CD8-positive, alpha-beta memory T cell (primary cell): ENCODE results near the gene IL15. TPM values are rescaled to one million over a fixed set of nuclear protein-coding genes. Genes with fewer than 3 reads are reported as not detected.

Experiments used
- CTCF ChIA-PET: fragments of 350-600 bp; sonication (Branson Sonifier 250); formaldehyde crosslinking; loops from one replicate; lab custom pipeline; 2021; ENCODE audit warnings: antibody characterized with exemption; lab: Charles Lee
- POLR2A ChIA-PET: fragments of 350-600 bp; sonication (Branson Sonifier 250); formaldehyde crosslinking; loops from one replicate; lab custom pipeline; 2021; ENCODE audit warnings: antibody characterized with exemption; lab: Charles Lee
- DNase-seq, 5 donors: peaks; one replicate each; pipeline versions ENCODE4 v3.0.0 to v3.0.0-alpha.2; 2020 to 2022; ENCODE audit warnings: mixed read lengths in 1 of 5
- H3K27ac ChIP-seq: one replicate; pipeline ENCODE4 v1.7.0; 2013; ENCODE audit warnings: low read depth, mild to moderate bottlenecking, low read length, moderate library complexity
- H3K27me3 ChIP-seq: 2 replicates; pipeline ENCODE4 v1.7.0; 2013; ENCODE audit warnings: low read length, mild to moderate bottlenecking; ENCODE audit not compliant: insufficient read depth, poor library complexity, severe bottlenecking
- H3K36me3 ChIP-seq: 2 replicates; pipeline ENCODE4 v1.7.0; 2013; ENCODE audit warnings: mild to moderate bottlenecking, low read length, moderate library complexity; ENCODE audit not compliant: insufficient read depth
- H3K4me1 ChIP-seq: 2 replicates; pipeline ENCODE4 v1.7.0; 2013; ENCODE audit warnings: mild to moderate bottlenecking, low read length, moderate library complexity; ENCODE audit not compliant: insufficient read depth
- H3K4me3 ChIP-seq: 2 replicates; pipeline ENCODE4 v1.7.0; 2013; ENCODE audit warnings: mild to moderate bottlenecking, low read length
- H3K9me3 ChIP-seq: 2 replicates; pipeline ENCODE4 v1.7.0; 2013; ENCODE audit warnings: mild to moderate bottlenecking, low read length
- H3K27ac Mint-ChIP-seq, 8 donors: one replicate each; pipeline ENCODE4 v1.8.0; 2020 to 2021; ENCODE audit warnings: mixed read lengths in 8 of 8, mild to moderate bottlenecking in 6 of 8, inconsistent platforms in 3 of 8, moderate library complexity in 3 of 8
- H3K27me3 Mint-ChIP-seq, 2 donors: one replicate each; pipeline ENCODE4 v1.8.0; 2020 to 2021; ENCODE audit warnings: mixed read lengths in 2 of 2, mild to moderate bottlenecking in 1 of 2, moderate library complexity in 1 of 2
- H3K36me3 Mint-ChIP-seq, 3 donors: one replicate each; pipeline ENCODE4 v1.8.0; 2020 to 2021; ENCODE audit warnings: mixed read lengths in 3 of 3, inconsistent platforms in 1 of 3, mild to moderate bottlenecking in 1 of 3
- H3K4me1 Mint-ChIP-seq, 3 donors: one replicate each; pipeline ENCODE4 v1.8.0; 2020 to 2021; ENCODE audit warnings: mixed read lengths in 3 of 3, inconsistent platforms in 1 of 3, mild to moderate bottlenecking in 1 of 3
- H3K4me3 Mint-ChIP-seq, 7 donors: one replicate each; pipeline ENCODE4 v1.8.0; 2020 to 2021; ENCODE audit warnings: mixed read lengths in 7 of 7, mild to moderate bottlenecking in 6 of 7, moderate library complexity in 4 of 7, inconsistent platforms in 2 of 7
- H3K9me3 Mint-ChIP-seq, 5 donors: one replicate each; pipeline ENCODE4 v1.8.0; 2020 to 2022; ENCODE audit warnings: mixed read lengths in 5 of 5, mild to moderate bottlenecking in 3 of 5, moderate library complexity in 2 of 5, inconsistent platforms in 1 of 5
- polyA plus RNA-seq: library from polyadenylated mRNA; unstranded; fragments of 300-500 nt; fragmentation: Illumina TruSeq; gene quantifications from one replicate; pipeline ENCODE4 v1.2.3, GENCODE V29; 2021
- total RNA-seq, 2 experiments: library from RNA; stranded (reverse); gene quantifications; one replicate each; pipeline ENCODE4 v1.2.3, GENCODE V29; 2021

IL15 gene
- total and polyA plus RNA-seq, 3 experiments from 2014 or later, result 0.70 to 3.8 (median 1.0) TPM

DNA sequence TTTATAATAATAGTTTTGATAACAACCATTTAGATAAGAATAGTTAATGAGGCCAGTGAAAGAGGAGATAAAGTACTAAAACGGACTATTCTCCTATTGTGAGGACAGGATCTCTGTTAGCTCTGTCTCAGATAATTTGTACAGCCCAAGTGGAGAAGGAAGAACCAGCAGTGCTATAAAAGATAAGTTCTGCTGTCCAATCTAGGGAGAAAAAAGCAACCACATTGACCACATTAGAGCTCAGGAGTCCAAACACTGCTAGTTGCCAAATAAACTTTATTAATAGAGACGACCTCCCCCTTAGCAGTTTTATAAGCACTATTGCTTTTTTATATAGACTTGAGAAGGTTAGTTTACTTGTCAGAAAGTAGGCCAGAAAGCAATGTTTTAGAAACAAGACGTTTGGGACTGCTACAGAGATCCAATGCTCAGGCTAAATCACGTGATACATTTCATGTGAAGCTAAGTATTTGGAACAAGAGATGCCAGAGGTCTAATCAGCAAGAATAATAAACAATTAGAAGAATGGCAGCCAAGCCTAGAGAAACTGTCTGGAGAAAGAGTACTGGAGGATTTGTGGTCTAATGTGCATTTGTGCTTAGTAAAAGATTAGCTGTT is 15.9 kb downstream of the IL15 start:
- Mint-ChIP-seq H3K9me3 (no peaks in the 10 kb centered on the region), H3K4me1 (peaks cover 8 to 14% (median 12%) of the 10 kb centered on the region in 3 donors), H3K4me3 (no peak overlapping the region), H3K36me3 (no peaks in the 10 kb centered on the region), H3K27ac (peak overlapping the region in 1 of 8 donors; percentile 42), H3K27me3 (no peaks in the 10 kb centered on the region)
- no peaks in the 10 kb centered on the region for H3K36me3 ChIP-seq
- ChIA-PET POLR2A (no interaction called here), CTCF (no interaction called here)
- H3K27ac ChIP-seq, result no peak overlapping the region
- H3K4me1 ChIP-seq, result no peaks in the 10 kb centered on the region
- no peaks in the 10 kb centered on the region for H3K9me3 ChIP-seq
- DNase-seq, result no peak
- no peak overlapping the region for H3K4me3 ChIP-seq
- H3K27me3 ChIP-seq, result no peaks in the 10 kb centered on the region

DNA sequence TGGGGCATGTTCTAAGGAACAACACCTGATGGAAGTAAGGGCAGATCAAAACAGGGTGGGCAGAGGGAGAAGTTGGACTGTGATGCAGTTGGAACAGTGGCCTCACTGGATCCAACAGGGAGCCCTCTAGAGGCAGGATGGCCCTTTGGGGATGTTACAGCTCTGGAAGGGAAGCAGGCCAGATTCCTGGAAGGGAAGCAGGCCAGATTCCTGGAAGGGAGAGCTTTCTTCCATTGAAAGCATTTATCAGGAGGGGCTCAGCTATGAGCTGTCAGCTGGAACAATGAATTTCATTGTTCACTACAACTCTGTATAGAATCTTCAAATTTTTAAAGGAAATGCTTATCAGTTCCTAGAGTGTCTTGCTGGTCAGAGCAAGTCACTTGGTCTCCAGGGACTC is 17.7 kb downstream of the IL15 start:
- Mint-ChIP-seq H3K4me3 (no peak overlapping the region), H3K27me3 (no peaks in the 10 kb centered on the region), H3K4me1 (peaks cover 3 to 14% (median 11%) of the 10 kb centered on the region in 3 donors), H3K36me3 (no peaks in the 10 kb centered on the region), H3K27ac (no peak overlapping the region), H3K9me3 (no peaks in the 10 kb centered on the region)
- Histone ChIP-seq H3K4me1 (no peaks in the 10 kb centered on the region), H3K4me3 (no peak overlapping the region), H3K27me3 (no peaks in the 10 kb centered on the region), H3K36me3 (no peaks in the 10 kb centered on the region), H3K27ac (no peak overlapping the region), H3K9me3 (no peaks in the 10 kb centered on the region)
- no peak for DNase-seq
- ChIA-PET CTCF (no interaction called here), POLR2A (no interaction called here)

DNA sequence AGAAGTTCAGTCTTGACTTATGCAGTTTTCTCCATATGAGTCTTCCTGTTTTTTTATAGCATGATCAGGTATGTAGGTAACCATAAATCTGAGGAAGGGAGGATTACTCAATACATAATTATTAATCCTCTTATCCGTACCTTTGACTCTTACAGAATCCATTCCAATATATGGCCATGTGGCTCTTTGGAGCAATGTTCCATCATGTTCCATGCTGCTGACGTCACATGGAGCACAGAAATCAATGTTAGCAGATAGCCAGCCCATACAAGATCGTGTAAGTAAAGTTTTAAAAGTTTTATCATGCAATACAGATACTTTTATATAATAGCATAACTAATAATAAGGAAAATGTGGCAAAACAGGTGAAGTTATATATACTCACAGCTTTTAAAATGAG is 19.6 kb downstream of the IL15 start:
- POLR2A ChIA-PET, result no interaction called here
- no peak for DNase-seq
- CTCF ChIA-PET, result interaction anchor here (0.5 kb wide), 1 partner anchor 209 kb away, joined by 3 read pairs; no protein-coding TSS in a partner anchor
- Histone ChIP-seq H3K27ac (no peak overlapping the region), H3K27me3 (no peaks in the 10 kb centered on the region), H3K36me3 (no peaks in the 10 kb centered on the region), H3K4me3 (no peak overlapping the region), H3K9me3 (no peaks in the 10 kb centered on the region), H3K4me1 (no peaks in the 10 kb centered on the region)
- no peaks in the 10 kb centered on the region for H3K27me3 Mint-ChIP-seq
- no peaks in the 10 kb centered on the region for H3K9me3 Mint-ChIP-seq
- H3K4me3 Mint-ChIP-seq, result no peak overlapping the region
- no peaks in the 10 kb centered on the region for H3K36me3 Mint-ChIP-seq
- peaks cover 6 to 19% (median 17%) of the 10 kb centered on the region in 3 donors for H3K4me1 Mint-ChIP-seq
- H3K27ac Mint-ChIP-seq, result no peak overlapping the region

DNA sequence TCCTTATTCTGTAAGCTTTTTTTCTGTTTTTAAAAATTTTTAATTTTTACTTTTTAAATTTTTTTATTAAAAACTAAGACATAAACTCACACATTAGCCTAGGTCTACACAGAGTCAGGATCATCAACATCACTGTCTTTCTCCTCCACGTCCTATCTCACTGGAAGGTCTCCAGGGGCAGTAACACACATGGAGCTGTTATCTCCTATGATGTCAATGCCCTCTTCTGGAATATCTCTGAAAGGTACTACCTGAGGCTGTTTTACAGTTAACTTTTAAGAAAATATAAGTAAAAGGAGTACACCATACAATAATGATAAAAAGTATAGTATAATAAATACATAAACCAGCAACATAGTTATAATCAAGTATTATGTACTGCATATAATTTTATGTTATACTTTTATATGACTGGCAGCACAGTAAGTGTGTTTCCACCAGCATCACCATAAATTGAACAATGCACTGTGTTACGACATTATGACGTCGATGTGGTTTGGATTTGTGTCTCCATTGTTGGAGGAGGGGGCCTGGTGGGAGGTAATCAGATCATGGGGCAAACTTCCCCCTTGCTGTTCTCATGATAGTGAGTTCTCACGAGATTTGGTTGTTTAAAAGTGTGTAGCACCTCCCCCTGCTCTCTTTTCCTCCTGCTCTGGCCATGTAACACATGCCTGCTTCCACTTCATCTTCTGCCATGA is 21.3 kb downstream of the IL15 start:
- no peaks in the 10 kb centered on the region for H3K9me3 ChIP-seq
- peaks cover 0 to 4% (median 0%) of the 10 kb centered on the region in 3 donors for H3K36me3 Mint-ChIP-seq
- no peaks in the 10 kb centered on the region for H3K27me3 Mint-ChIP-seq
- no peak overlapping the region for H3K4me3 Mint-ChIP-seq
- no peaks in the 10 kb centered on the region for H3K36me3 ChIP-seq
- peaks cover 5 to 15% (median 10%) of the 10 kb centered on the region in 3 donors for H3K4me1 Mint-ChIP-seq
- no peaks in the 10 kb centered on the region for H3K4me1 ChIP-seq
- no peak overlapping the region for H3K4me3 ChIP-seq
- ChIA-PET POLR2A (no interaction called here), CTCF (no interaction called here)
- DNase-seq, result no peak
- H3K27ac ChIP-seq, result no peak overlapping the region
- H3K27me3 ChIP-seq, result no peaks in the 10 kb centered on the region
- H3K27ac Mint-ChIP-seq, result peak overlapping the region in 1 of 8 donors; percentile 78
- H3K9me3 Mint-ChIP-seq, result no peaks in the 10 kb centered on the region

DNA sequence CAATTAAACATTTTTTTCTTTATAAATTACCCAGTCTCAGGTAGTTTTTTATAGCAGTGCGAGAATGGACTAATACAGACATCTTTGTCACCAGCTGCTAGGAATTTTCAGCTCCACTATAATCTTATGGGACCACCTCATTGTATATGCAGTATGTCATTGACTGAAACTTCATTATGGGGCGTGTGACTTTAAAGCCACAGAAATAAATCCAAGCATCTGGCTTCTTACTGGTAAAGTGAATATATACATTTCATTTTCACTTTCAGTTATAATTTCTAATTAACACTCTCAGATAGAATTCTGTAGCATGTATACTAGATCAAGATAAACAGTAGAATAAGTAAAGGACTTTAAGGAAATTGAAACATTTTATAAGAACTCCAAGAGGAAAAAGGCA is 21.9 kb downstream of the IL15 start:
- H3K9me3 ChIP-seq, result no peaks in the 10 kb centered on the region
- no peak for DNase-seq
- H3K27me3 Mint-ChIP-seq, result no peaks in the 10 kb centered on the region
- H3K4me3 ChIP-seq, result no peak overlapping the region
- ChIA-PET POLR2A (no interaction called here), CTCF (no interaction called here)
- peaks cover 0 to 4% (median 0%) of the 10 kb centered on the region in 3 donors for H3K36me3 Mint-ChIP-seq
- H3K27ac ChIP-seq, result no peak overlapping the region
- H3K27me3 ChIP-seq, result no peaks in the 10 kb centered on the region
- H3K27ac Mint-ChIP-seq, result peak overlapping the region in 1 of 8 donors; percentile 78
- no peaks in the 10 kb centered on the region for H3K36me3 ChIP-seq
- H3K4me1 Mint-ChIP-seq, result peaks cover 5 to 15% (median 10%) of the 10 kb centered on the region in 3 donors
- no peak overlapping the region for H3K4me3 Mint-ChIP-seq
- no peaks in the 10 kb centered on the region for H3K4me1 ChIP-seq
- H3K9me3 Mint-ChIP-seq, result no peaks in the 10 kb centered on the region

DNA sequence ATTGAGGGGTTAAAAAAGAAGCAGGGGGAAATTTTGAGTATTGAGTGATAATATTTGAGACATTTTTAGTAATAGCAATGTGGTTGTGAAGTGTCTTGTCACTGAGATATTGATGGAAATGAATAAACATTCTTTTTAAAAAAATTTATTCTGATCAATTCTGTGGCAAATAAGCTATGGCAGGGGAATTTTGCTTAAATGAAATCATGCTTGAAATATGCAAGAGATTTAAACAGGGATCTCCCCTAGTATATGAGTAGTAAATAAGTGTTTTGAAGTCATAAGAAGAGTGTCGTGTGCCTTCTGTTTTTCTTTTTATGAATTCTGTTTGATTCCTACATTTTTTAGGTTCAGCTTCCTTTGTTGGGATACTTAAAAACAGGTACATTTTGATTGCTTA is 23.2 kb downstream of the IL15 start:
- CTCF ChIA-PET, result interaction anchor here (0.8 kb wide), 1 partner anchor 25 kb away, joined by 3 read pairs; no protein-coding TSS in a partner anchor
- Mint-ChIP-seq H3K27ac (peak overlapping the region in 1 of 8 donors; percentile 66), H3K9me3 (no peaks in the 10 kb centered on the region), H3K4me3 (no peak overlapping the region), H3K27me3 (no peaks in the 10 kb centered on the region), H3K4me1 (peaks cover 5 to 15% (median 10%) of the 10 kb centered on the region in 3 donors), H3K36me3 (peaks cover 0 to 4% (median 0%) of the 10 kb centered on the region in 3 donors)
- POLR2A ChIA-PET, result no interaction called here
- Histone ChIP-seq H3K27me3 (no peaks in the 10 kb centered on the region), H3K27ac (no peak overlapping the region), H3K4me3 (no peak overlapping the region), H3K36me3 (no peaks in the 10 kb centered on the region), H3K9me3 (no peaks in the 10 kb centered on the region), H3K4me1 (no peaks in the 10 kb centered on the region)
- DNase-seq, result no peak

DNA sequence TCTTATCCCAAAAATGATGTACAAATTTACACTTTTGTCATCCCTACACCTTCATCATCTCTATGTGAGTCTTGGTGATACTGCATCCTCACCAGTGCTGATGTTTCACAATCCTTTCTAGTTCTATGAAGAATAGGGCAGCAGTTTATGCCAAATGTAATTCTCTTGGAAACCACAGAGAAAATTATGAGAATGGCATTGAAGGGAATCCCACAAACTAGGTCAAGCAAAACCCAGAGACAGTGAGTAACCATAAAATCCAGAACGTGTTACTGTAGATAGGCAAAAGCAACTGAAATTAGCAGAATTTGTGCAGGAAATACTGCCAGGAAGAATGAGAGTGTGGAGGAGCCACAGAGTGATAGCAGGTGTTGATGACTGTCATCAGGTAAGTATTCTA is 24.5 kb downstream of the IL15 start:
- no peak overlapping the region for H3K27ac Mint-ChIP-seq
- Histone ChIP-seq H3K4me3 (no peak overlapping the region), H3K4me1 (no peaks in the 10 kb centered on the region), H3K9me3 (no peaks in the 10 kb centered on the region), H3K27me3 (no peaks in the 10 kb centered on the region), H3K36me3 (no peaks in the 10 kb centered on the region), H3K27ac (no peak overlapping the region)
- H3K9me3 Mint-ChIP-seq, result no peaks in the 10 kb centered on the region
- ChIA-PET CTCF (no interaction called here), POLR2A (no interaction called here)
- H3K36me3 Mint-ChIP-seq, result peaks cover 0 to 4% (median 0%) of the 10 kb centered on the region in 3 donors
- H3K27me3 Mint-ChIP-seq, result no peaks in the 10 kb centered on the region
- H3K4me3 Mint-ChIP-seq, result no peak overlapping the region
- no peak for DNase-seq
- H3K4me1 Mint-ChIP-seq, result peaks cover 5 to 15% (median 10%) of the 10 kb centered on the region in 3 donors

DNA sequence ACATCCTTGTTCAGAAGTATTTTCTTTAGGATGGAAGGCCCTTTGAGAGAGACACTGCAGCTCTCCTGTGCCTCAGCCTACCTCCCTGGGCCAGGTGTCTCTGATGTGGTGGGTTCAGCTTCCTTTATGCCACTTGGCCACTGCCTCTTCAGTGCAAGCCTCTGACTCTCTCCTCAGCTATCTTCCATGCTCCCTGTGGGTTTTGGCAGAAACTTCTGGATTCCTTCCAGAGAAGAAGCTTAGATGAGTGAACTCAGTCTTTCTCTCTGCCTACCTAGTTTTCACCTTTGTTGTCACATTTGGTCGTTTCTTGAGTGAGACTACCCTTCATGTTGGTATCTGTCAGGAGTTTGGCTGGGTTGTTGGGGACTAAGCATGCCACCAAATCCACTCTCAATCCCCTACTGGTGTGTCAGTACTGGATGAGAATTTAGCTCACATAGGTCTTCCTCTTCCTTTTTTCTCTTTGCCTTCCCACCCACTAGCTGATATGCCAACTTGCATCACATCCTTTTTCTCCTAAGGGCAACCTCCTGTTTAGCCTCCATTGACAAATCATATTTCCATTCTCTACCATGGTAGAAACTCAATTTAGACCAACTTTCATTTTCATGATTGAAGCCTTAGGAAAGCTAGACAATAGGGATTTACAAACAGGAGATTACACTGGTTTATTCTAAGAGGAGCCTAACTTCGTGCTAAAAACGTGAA is 32.0 kb downstream of the IL15 start:
- no peaks in the 10 kb centered on the region for H3K27me3 ChIP-seq
- peaks cover 2 to 13% (median 8%) of the 10 kb centered on the region in 3 donors for H3K36me3 Mint-ChIP-seq
- H3K9me3 ChIP-seq, result no peaks in the 10 kb centered on the region
- H3K27ac Mint-ChIP-seq, result no peak overlapping the region
- CTCF ChIA-PET, result no interaction called here
- peaks cover 3 to 5% (median 4%) of the 10 kb centered on the region in 3 donors for H3K4me1 Mint-ChIP-seq
- no peak overlapping the region for H3K4me3 Mint-ChIP-seq
- no peak for DNase-seq
- POLR2A ChIA-PET, result no interaction called here
- no peaks in the 10 kb centered on the region for H3K36me3 ChIP-seq
- no peak overlapping the region for H3K27ac ChIP-seq
- no peak overlapping the region for H3K4me3 ChIP-seq
- no peaks in the 10 kb centered on the region for H3K27me3 Mint-ChIP-seq
- no peaks in the 10 kb centered on the region for H3K9me3 Mint-ChIP-seq
- H3K4me1 ChIP-seq, result no peaks in the 10 kb centered on the region
